ENCODE measurements around the gene GNG12.

GNG12 gene

GRCh38 chr1:67816095-67816475 lies 17.2 kb downstream of the GNG12 start:
- no peak for DNase-seq (ENCODE audit: low spot score)
- TF ChIP-seq, protein P1, sequence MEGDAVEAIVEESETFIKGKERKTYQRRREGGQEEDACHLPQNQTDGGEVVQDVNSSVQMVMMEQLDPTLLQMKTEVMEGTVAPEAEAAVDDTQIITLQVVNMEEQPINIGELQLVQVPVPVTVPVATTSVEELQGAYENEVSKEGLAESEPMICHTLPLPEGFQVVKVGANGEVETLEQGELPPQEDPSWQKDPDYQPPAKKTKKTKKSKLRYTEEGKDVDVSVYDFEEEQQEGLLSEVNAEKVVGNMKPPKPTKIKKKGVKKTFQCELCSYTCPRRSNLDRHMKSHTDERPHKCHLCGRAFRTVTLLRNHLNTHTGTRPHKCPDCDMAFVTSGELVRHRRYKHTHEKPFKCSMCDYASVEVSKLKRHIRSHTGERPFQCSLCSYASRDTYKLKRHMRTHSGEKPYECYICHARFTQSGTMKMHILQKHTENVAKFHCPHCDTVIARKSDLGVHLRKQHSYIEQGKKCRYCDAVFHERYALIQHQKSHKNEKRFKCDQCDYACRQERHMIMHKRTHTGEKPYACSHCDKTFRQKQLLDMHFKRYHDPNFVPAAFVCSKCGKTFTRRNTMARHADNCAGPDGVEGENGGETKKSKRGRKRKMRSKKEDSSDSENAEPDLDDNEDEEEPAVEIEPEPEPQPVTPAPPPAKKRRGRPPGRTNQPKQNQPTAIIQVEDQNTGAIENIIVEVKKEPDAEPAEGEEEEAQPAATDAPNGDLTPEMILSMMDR (IDR thresholded peaks at IDR 0.05; ENCODE audit: extremely low read depth, missing control alignments) = no peak

GRCh38 chr1:67815303-67816094 lies 17.8 kb downstream of the GNG12 start:
- TF ChIP-seq, protein P1 (IDR thresholded peaks at IDR 0.05; ENCODE audit: extremely low read depth, missing control alignments) = no peak

DNA sequence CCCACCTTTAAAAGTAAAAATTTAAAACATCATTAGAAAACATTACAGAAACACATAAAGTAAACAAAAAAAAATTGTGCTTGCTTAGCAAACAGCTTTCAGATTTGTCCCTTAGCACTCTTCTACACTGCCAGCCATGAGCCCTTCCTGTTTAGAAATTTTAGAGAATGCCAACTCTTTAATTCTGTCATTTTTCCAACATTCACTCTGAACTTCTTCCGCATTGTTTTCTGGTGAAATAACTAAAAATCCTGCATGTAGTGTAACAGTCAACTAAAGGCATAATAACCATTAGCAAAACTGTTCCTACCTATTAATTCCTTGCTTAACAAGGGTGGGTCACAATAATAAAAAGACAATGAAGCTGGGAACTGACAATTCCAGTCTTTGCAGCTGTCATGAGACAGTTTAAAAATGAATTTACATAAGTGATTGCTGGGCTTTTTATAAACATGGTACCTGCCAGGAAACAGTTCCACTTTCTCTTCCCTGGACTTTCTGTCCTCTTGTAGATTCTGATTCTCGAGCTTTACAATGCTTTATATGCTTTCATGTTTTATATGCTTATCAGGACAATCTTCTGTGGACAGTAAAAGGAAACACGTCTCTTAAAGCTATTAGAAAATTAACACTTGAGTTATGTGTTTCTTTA lies 19.0 kb downstream of the GNG12 start:
- no peak for DNase-seq (ENCODE audit: low spot score)
- TF ChIP-seq, protein P1 (IDR thresholded peaks at IDR 0.05; ENCODE audit: extremely low read depth, missing control alignments) = no peak

More at GRCh38 chr1:67815303-67816094, 17.8 kb downstream of the GNG12 start:
- no peak for DNase-seq (ENCODE audit: low spot score)

DNA sequence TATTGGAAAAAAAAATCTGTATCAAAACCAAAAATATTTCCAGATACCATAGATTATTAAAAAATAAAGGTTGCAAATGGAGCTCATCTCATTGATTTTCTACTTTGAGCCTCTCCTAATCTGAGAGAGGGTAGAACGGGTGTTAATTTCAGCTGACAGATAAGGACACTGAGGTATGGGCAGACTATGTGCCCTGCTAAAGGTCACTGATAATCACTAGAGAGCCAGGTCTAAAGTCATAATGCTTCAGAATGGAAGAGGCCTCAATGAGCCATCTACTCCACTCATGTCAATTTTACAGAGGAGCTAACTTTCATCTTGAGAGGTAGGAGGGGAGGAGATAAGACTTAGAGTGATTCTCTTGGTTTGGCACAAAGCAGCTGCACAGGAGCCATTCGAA lies 21.0 kb downstream of the GNG12 start:
- DNase-seq (ENCODE audit: low spot score) = no peak
- TF ChIP-seq, protein P1 (IDR thresholded peaks at IDR 0.05; ENCODE audit: extremely low read depth, missing control alignments) = no peak

DNA sequence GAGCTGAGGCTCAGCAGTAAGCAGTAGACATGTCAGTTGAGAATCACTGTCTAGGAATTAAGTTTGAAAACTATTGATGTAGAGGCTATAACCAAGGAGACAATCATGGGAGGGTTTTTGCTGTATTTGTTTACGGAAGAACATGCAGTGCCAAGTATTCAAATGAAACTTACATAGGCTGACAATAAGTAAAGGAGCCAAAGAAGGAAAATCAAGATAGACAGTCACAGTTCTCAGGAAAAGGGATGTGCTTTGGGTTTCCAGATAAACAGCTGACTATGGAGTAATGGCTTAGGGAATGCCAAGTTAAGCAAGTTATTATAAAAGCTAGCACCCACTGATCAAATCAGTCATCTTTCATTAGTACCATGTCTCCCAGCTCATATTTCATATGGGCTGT lies 21.5 kb downstream of the GNG12 start:
- TF ChIP-seq, protein P1 (IDR thresholded peaks at IDR 0.05; ENCODE audit: extremely low read depth, missing control alignments) = no peak
- no peak for DNase-seq (ENCODE audit: low spot score)

GRCh38 chr1:67809887-67810286 lies 23.4 kb downstream of the GNG12 start:
- DNase-seq (ENCODE audit: low spot score) = no peak
- TF ChIP-seq, protein P1 (IDR thresholded peaks at IDR 0.05; ENCODE audit: extremely low read depth, missing control alignments) = no peak

GRCh38 chr1:67807282-67807681 lies 26.0 kb downstream of the GNG12 start:
- no peak for DNase-seq (ENCODE audit: low spot score)
- TF ChIP-seq, protein P1 (IDR thresholded peaks at IDR 0.05; ENCODE audit: extremely low read depth, missing control alignments) = no peak

Measured in GM20000 (cell line).